Fibroblast of gingiva (primary cell): ENCODE results near the gene MYLK4.

Experiments used
- DNase-seq: peaks from one replicate; pipeline ENCODE4 v3.0.0-alpha.2; 2011; ENCODE audit warnings: low read depth

MYLK4 gene

GRCh38 chr6:2733324-2733723 is 17.4 kb downstream of the MYLK4 start:
- no peak for DNase-seq

GRCh38 chr6:2732503-2733089 is 18.1 kb downstream of the MYLK4 start:
- no peak for DNase-seq

DNA sequence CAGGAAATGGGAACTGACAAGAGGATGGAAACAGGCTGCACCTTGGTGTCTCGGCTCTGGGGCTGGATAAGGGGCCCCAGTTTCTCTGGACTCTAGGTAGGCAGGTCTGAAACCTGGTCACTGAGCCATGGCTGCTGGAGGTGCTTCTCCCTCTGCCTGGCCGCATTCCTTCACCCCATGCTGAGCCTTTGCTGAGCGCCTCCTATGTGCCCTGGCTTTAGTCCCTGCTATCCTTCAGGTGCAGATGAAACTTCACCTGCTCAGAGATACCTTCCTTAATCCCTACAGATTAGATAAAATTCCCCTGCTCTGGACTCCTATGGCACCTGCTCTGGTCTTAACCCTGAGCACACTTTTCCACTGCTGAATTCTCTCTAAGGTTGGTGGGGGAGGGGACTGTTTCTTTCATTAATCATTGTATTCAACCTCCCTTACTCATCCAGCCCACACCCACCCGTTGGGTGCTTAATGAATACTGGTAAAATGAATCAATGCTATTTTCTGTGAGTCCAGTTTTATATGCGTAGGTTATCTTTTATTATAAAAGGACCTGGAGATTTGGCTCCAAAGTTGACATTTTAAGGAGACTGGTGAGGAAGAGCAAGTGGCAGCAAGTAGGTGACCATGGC is 19.3 kb downstream of the MYLK4 start:
- no peak for DNase-seq

GRCh38 chr6:2730353-2731107 is 20.2 kb downstream of the MYLK4 start:
- DNase-seq: no peak

- no peak for DNase-seq
Observed at GRCh38 chr6:2729921-2730320, 20.8 kb downstream of the MYLK4 start.

GRCh38 chr6:2725999-2726567 is 24.6 kb downstream of the MYLK4 start:
- no peak for DNase-seq

DNA sequence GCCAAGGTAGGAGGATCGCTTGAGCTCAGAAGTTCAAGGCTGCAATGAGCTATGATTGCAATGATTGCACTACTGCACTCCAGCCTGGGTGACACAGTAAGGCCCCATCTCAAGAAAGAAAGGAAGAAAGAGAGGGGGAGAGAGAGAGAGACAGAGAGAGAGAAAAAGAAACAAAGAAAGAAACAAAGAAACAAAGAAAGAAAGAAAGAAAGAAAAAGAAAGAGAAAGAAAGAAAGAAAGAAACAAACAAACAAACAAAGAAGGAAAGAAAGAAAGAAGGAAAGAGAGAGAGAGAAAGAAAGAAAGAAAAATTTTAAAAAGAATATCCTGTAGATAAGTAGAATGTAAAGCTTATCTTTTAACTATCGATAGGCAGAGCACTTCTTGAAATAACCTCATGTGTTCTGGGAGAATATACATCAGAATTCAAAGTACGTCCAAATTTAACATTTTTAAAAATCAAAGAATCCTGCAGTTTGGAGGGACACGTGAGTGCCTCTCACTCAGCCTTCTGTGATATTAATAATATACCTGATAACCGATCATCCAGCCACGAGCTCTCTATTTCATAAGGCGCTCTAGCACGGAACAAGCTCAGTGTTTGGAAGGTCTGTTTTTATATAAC is 25.2 kb downstream of the MYLK4 start:
- DNase-seq: no peak

- no peak for DNase-seq
Observed at GRCh38 chr6:2721219-2721618, 29.5 kb downstream of the MYLK4 start.

- no peak for DNase-seq
Observed at GRCh38 chr6:2719093-2719455, 31.6 kb downstream of the MYLK4 start.

GRCh38 chr6:2718334-2719092 is 32.2 kb downstream of the MYLK4 start:
- no peak for DNase-seq

DNA sequence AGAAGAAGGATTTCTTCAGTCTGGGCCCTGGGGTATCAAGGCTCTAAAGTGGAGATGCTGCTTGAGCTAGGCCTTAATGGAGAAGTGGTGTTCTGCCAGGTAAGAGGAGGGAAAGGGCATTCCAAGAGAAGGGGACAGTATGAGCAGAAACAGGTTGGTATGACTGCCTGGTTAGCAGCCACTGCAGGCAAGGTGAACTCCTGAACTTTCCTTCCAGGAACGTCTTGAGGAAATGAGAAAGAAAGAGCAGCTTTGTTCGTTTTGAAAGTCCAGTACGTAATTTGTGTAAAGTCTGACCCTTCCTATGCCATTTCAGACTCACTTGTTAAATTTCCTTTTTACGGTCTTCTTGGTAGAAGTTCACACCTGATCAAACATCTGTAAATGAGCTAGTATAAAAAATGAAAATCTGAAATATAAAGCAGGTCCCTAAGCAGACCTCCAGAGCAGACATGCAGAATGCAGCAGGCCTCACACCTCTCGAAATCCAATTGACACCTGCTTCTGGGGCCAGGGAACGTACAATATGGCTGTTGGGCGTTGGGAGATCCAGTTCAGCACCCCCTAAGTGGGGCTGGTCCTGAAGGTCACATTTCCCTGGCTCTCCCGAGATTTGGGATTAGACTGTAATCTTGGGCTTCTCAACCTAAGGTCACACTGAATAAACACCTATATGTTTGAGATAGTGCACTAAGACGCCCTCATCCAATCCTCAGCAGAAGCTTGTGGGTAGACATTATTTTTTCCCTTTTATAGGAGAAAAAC is 33.6 kb downstream of the MYLK4 start:
- DNase-seq: no peak

- no peak for DNase-seq
Observed at GRCh38 chr6:2715737-2716136, 35.0 kb downstream of the MYLK4 start.

- peak; percentile 94 for DNase-seq
Observed at GRCh38 chr6:2714111-2714895, 36.4 kb downstream of the MYLK4 start.

GRCh38 chr6:2713473-2714110 is 37.1 kb downstream of the MYLK4 start:
- DNase-seq: no peak

DNA sequence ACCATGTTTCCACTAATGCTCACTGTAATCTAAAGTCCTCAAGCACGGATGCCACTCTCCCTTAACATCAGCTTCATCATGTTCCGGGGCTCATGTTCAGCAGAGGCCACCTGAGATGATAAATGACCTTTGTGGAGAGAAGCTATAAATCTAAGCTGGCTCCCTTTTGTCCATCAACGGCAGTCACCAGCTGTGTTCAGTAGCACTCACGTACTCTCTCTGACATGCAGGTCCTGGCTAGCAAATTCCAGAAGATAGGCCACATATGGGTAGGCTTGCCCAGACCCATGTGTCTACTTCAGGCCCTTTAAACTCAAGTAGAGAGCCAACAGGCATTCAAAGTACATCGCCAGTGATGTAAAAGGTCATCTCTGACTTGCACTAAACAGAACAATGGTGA is 38.6 kb downstream of the MYLK4 start:
- no peak for DNase-seq

- DNase-seq: no peak
Observed at GRCh38 chr6:2710412-2710811, 40.3 kb downstream of the MYLK4 start.

DNA sequence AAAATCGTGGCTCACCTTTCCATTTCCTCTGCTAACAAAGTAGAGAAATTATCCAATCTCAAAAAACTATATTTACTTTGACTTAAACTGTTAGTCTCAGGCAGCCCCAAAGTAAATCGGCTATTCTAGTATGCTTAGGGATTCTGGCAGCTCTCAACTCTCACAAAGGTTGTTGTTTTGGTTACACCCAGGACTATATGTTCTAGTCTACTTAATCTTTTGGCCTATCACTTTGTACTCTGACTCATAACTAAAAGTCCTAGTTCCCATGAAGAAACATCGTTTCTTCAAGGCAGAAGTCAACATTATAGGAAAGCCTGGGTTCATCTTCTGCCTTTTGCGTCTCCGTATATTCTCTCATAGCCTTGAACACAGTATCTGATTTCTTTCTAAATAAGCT is 42.3 kb downstream of the MYLK4 start:
- no peak for DNase-seq

DNA sequence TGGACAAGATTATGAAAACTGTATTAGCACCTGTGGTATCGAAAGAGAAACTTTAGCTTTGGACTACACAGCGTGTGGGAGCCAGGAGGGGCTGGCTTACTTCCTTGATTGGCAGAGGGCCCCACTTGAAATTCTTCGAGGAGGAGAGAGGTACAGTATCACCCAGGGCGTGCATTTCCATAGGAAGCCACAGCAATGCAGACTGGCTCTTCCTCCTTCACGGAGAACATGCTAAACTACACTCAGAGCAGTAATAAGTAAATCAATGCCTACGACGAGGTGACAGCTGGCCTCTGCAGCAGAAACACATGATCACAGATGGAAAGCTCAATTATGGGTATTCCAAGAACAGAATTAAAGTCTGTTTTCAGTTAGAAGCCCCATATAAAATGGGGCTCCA is 44.2 kb downstream of the MYLK4 start:
- DNase-seq: no peak

DNA sequence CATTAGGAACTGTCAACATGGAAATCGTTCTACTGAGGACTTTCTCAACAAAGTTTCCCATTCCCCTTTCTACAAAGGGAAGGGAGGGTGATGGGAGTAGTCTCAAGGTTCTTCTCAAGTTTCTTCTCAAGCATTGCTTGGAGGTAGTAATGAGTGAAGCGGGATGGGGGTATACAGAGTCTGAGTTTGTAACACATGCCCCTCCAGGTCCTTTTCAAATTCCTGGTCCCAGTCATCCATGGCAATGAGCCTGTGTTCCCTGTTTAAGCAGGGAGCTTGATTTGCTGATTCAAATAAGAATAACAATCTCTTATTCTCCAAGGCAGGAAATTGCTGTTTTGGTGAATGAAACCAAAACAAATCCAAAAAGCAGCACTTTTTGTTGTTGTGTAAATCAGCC is 45.5 kb downstream of the MYLK4 start:
- DNase-seq: no peak

DNA sequence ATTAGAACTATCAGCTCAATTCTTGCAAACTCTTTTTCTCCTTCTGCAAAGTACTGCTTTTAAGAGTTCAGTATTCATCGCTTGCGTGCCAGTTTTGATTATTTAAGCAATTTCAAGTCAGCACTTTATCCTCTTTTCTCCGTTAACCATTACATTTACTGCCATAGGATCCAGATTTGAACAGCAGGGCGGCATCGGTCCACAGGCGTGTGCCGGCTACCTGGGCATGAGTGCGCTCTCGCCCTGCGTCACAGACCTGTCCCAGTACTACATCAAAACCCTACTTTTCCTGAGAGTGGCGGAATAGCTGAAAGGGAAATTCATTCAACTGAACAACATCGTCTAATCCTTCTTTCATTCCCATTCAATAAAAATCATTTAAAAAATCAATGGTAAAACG is 53.4 kb downstream of the MYLK4 start:
- DNase-seq: no peak
